ENCODE results near the gene OR2AE1. TPM values are rescaled to one million over a fixed set of nuclear protein-coding genes. Genes with fewer than 3 reads are reported as not detected.
A peak's percentile ranks its signal among the peaks of the same experiment; 100 is the strongest.

The OR2AE1 gene
- total and polyA plus RNA-seq, 9 of the 15 experiments (the other 6 are each of a cell fraction or from before 2014, with no cell fraction given): 0.27 TPM; not detected in 8

DNA sequence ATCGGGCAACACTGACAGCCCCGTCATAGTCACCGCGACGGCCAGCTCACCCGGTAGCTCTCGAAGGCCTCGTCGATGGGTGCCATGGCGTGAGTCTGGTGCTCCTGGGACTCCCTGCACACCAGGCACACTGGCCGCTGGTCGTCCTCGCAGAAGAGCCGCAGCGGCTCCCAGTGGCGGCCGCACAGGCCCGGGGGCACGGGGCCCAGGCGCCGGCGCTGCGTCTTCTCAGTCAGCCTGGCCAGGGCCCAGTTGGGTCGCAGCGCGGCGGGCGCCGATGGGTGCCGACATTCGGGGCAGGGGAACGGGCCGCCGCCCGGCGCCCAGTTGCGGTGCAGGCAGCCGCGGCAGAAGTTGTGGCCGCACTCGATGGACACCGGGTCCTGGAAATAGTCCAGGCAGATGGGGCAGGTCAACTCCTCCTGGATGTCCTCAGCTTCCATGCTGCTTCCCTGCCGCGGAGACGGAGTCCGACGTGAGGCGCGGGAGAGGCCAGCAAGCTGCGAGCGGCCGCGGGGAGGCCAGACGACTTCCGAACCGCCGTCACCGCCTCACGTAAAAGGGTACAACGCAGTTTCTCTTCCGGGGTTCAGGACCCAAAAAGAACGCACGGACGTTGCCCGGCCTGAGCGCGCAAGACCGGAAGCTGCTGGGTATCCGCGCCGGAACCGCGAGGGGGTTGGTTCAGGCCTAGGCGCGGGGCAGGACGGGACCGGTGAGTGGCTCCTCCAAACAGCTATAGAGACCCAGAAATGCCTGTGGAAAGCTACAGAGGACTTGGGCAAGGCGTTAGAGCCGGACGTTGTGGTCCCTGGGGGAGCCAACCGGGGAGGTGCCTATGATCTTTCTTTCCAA is 42.4 kb upstream of the OR2AE1 start, which contains the start of gene TRIM4 (continued):
- 0 out of 2 replicates have a peak, but pooled peaks have one; percentile 7 for TF ChIP-seq NR4A1 (CRISPR knock-in tag; IDR thresholded peaks at IDR 0.05)
- TF ChIP-seq NR4A1 (tag; IDR thresholded peaks at IDR 0.05): no peak
- TF ChIP-seq, protein P1, sequence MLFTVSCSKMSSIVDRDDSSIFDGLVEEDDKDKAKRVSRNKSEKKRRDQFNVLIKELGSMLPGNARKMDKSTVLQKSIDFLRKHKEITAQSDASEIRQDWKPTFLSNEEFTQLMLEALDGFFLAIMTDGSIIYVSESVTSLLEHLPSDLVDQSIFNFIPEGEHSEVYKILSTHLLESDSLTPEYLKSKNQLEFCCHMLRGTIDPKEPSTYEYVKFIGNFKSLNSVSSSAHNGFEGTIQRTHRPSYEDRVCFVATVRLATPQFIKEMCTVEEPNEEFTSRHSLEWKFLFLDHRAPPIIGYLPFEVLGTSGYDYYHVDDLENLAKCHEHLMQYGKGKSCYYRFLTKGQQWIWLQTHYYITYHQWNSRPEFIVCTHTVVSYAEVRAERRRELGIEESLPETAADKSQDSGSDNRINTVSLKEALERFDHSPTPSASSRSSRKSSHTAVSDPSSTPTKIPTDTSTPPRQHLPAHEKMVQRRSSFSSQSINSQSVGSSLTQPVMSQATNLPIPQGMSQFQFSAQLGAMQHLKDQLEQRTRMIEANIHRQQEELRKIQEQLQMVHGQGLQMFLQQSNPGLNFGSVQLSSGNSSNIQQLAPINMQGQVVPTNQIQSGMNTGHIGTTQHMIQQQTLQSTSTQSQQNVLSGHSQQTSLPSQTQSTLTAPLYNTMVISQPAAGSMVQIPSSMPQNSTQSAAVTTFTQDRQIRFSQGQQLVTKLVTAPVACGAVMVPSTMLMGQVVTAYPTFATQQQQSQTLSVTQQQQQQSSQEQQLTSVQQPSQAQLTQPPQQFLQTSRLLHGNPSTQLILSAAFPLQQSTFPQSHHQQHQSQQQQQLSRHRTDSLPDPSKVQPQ (CRISPR knock-in tag; IDR thresholded peaks at IDR 0.05; ENCODE audit: borderline replicate concordance): no peak
- peak in 1 of 2 experiments; percentile 64; a peak in 1 of 3 replicates for TF ChIP-seq CBX3 (IDR thresholded peaks at IDR 0.05; ENCODE audit: borderline replicate concordance in 1 of 2, low read length in 2 of 2)
- TF ChIP-seq MYC (IDR thresholded peaks at IDR 0.05; ENCODE audit: low read depth, low read length): peak; percentile 78; the same call in 1 of the 2 replicates
- peak; percentile 65; the same call in 1 of the 2 replicates for TF ChIP-seq MYC (CRISPR knock-in tag; IDR thresholded peaks at IDR 0.05; ENCODE audit: borderline replicate concordance, low read depth)
- TF ChIP-seq CBX5 (IDR thresholded peaks at IDR 0.05; ENCODE audit: borderline replicate concordance, low read depth): no peak
- 0 out of 2 replicates have a peak, but pooled peaks have one; percentile 10 for TF ChIP-seq TCF7 (IDR thresholded peaks at IDR 0.05; ENCODE audit: borderline replicate concordance)
- TF ChIP-seq ZNF785 (CRISPR knock-in tag; IDR thresholded peaks at IDR 0.05): no peak
- TF ChIP-seq ZNF165 (CRISPR knock-in tag; IDR thresholded peaks at IDR 0.05; ENCODE audit: borderline replicate concordance): 0 out of 2 replicates have a peak, but pooled peaks have one; percentile 21
- TF ChIP-seq MAZ (CRISPR knock-in tag; conservative IDR thresholded peaks at IDR 0.05 in 1 of 2, IDR thresholded peaks at IDR 0.05 in 1 of 2): peak; percentile 55 to 82; a peak in 3 of 4 replicates
- no peak for TF ChIP-seq SMARCB1 (IDR thresholded peaks at IDR 0.05; ENCODE audit: insufficient read length, low read depth)
- TF ChIP-seq ZNF707 (CRISPR knock-in tag; conservative IDR thresholded peaks at IDR 0.05): no peak
- TF ChIP-seq KDM4B (IDR thresholded peaks at IDR 0.05; ENCODE audit: borderline replicate concordance in 2 of 2, low read depth in 1 of 2): peak in 1 of 2 experiments; percentile 72; a peak in 1 of 4 replicates
- peak; percentile 96; the same call in 1 of the 2 replicates for TF ChIP-seq NR1H2 (CRISPR knock-in tag; IDR thresholded peaks at IDR 0.05)
- TF ChIP-seq ZBTB43 (CRISPR knock-in tag; IDR thresholded peaks at IDR 0.05): no peak
- no peak for TF ChIP-seq TCF7L2 (IDR thresholded peaks at IDR 0.05; ENCODE audit: low read depth, low read length)

Measured in K562 (cell line).